GM12878 (cell line): ENCODE measurements around the gene H19. TPM values are rescaled to one million over a fixed set of nuclear protein-coding genes. Genes with fewer than 3 reads are reported as not detected.

ENCODE experiments used
- ATAC-seq: fragments of 200-7000 bp; cut with Tn5 transposase; 3 replicates; pipeline ENCODE4 v1.9.1; 2020; ENCODE audit warnings: mild to moderate bottlenecking, moderate library complexity
- BruUV-seq: library from RNA; stranded (reverse); fragments of 400-500 nt; replicated peaks from 2 replicates; lab custom pipeline; 2021; lab: Mats Ljungman, UMichigan
- CTCF ChIA-PET: fragments of 300-600 bp; sonication (Branson Sonifier 250); formaldehyde crosslinking; extraction: SDS; loops from one replicate; lab custom pipeline; 2021; ENCODE audit warnings: inconsistent platforms; lab: Yijun Ruan, JAX
- POLR2A ChIA-PET: fragments of 350-600 bp; formaldehyde crosslinking; extraction: SDS; loops from one replicate; lab custom pipeline; 2021; ENCODE audit warnings: inconsistent platforms; lab: Charles Lee
- RAD21 ChIA-PET: fragments of 300-600 bp; sonication (Branson Sonifier 250); formaldehyde crosslinking; loops from one replicate; lab custom pipeline; 2023; ENCODE audit warnings: antibody characterized with exemption; ENCODE audit not compliant: unreplicated experiment; lab: Charles Lee
- SMC1A ChIA-PET: fragments of 300-600 bp; sonication (Branson Sonifier 250); formaldehyde crosslinking; loops from one replicate; lab custom pipeline; 2023; ENCODE audit not compliant: unreplicated experiment, uncharacterized antibody; lab: Charles Lee
- DNase-seq: peaks from one replicate; pipeline ENCODE4 v3.0.0-alpha.2; 2011; ENCODE audit warnings: low read depth, low spot score
- FAIRE-seq: peaks from 3 replicates; lab custom pipeline; 2011; peaks lifted over from hg19 to GRCh38; lab: Jason Lieb, UNC
- H2AFZ ChIP-seq: 2 replicates; pipeline ENCODE4 v1.6.0; 2011; ENCODE audit warnings: low read depth, low read length, control low read depth; ENCODE audit not compliant: control insufficient read depth
- H3K27ac ChIP-seq: 2 replicates; pipeline ENCODE4 v1.5.1; 2011; ENCODE audit warnings: control low read depth; ENCODE audit not compliant: control insufficient read depth, insufficient read depth
- H3K27me3 ChIP-seq, 2 experiments: replicated peaks in 1 of 2; 2 replicates each; pipeline versions ENCODE4 v1.6.0 to v1.6.1; 2011; ENCODE audit warnings: low read length in 1 of 2; ENCODE audit not compliant: control insufficient read depth in 2 of 2, insufficient read depth in 2 of 2
- H3K36me3 ChIP-seq, 2 experiments: 2 replicates each; pipeline ENCODE4 v1.5.1; 2011; ENCODE audit warnings: low read length in 1 of 2; ENCODE audit not compliant: control insufficient read depth in 2 of 2, insufficient read depth in 2 of 2
- H3K4me1 ChIP-seq: 2 replicates; pipeline ENCODE4 v1.6.1; 2011; ENCODE audit warnings: mild to moderate bottlenecking, low read length, moderate library complexity, mixed read lengths; ENCODE audit not compliant: control insufficient read depth, insufficient read depth
- H3K4me2 ChIP-seq: 2 replicates; pipeline ENCODE4 v1.6.0; 2011; ENCODE audit warnings: control low read depth; ENCODE audit not compliant: control insufficient read depth, insufficient read depth
- H3K4me3 ChIP-seq: fragments of 200-600 bp; sonication (generic); 2 replicates; pipeline ENCODE4 v1.5.1; 2016
- H3K79me2 ChIP-seq: 2 replicates; pipeline ENCODE4 v1.6.0; 2011; ENCODE audit warnings: low read length; ENCODE audit not compliant: control insufficient read depth, insufficient read depth
- H3K9ac ChIP-seq: 2 replicates; pipeline ENCODE4 v1.8.0; 2011; ENCODE audit warnings: low read length, control low read depth, mixed read lengths; ENCODE audit not compliant: control insufficient read depth, insufficient read depth
- H3K9me3 ChIP-seq: replicated peaks from 3 replicates; pipeline ENCODE4 v1.5.1; 2011; ENCODE audit warnings: mild to moderate bottlenecking, low read length; ENCODE audit not compliant: control insufficient read depth, insufficient read depth
- H4K20me1 ChIP-seq: 2 replicates; pipeline ENCODE4 v1.6.0; 2011; ENCODE audit not compliant: control insufficient read depth, insufficient read depth
- CREM ChIP-seq: IDR thresholded peaks from 2 replicates; pipeline ENCODE4 v1.6.1; 2014; ENCODE audit warnings: antibody characterized with exemption, low read depth
- EP300 ChIP-seq, 2 experiments: fragments of 150-350 bp in 1 of 2; IDR thresholded peaks; 2 replicates each; pipeline ENCODE4 v1.6.1; 2011 to 2012; ENCODE audit warnings: low read depth in 2 of 2, low read length in 2 of 2, borderline replicate concordance in 1 of 2, improper control_type of control experiment in 1 of 2, inconsistent platforms in 1 of 2; ENCODE audit not compliant: control insufficient read depth in 1 of 2
- IRF4 ChIP-seq: IDR thresholded peaks from 2 replicates; pipeline ENCODE4 v1.6.1; 2011; ENCODE audit warnings: low read depth, low read length
- IRF5 ChIP-seq: fragments of 450-650 bp; IDR thresholded peaks from 2 replicates; pipeline ENCODE4 v1.6.1; 2017; ENCODE audit warnings: borderline replicate concordance
- JUND ChIP-seq: IDR thresholded peaks from 2 replicates; pipeline ENCODE4 v1.6.1; 2012; ENCODE audit warnings: low read depth, mild to moderate bottlenecking, low read length, improper control_type of control experiment, moderate library complexity
- KDM1A ChIP-seq: fragments of 200-600 bp; sonication (generic); IDR thresholded peaks from 2 replicates; pipeline ENCODE4 v1.6.1; 2016; ENCODE audit warnings: borderline replicate concordance
- MAX ChIP-seq: IDR thresholded peaks from 2 replicates; pipeline ENCODE4 v1.6.1; 2012; ENCODE audit warnings: low read depth, low read length, improper control_type of control experiment
- NRF1 ChIP-seq: conservative IDR thresholded peaks from 2 replicates; pipeline ENCODE4 v1.6.1; 2011; ENCODE audit warnings: mild to moderate bottlenecking, low read depth, low read length, improper control_type of control experiment
- POU2F2 ChIP-seq: IDR thresholded peaks from 3 replicates; pipeline ENCODE4 v1.6.1; 2011; ENCODE audit warnings: low read depth, mild to moderate bottlenecking, low read length, borderline replicate concordance
- TAF1 ChIP-seq: IDR thresholded peaks from 2 replicates; pipeline ENCODE4 v1.6.1; 2011; ENCODE audit warnings: mild to moderate bottlenecking, low read depth, low read length, borderline replicate concordance
- WGBS: methylation state at CpG from one replicate; pipeline ENCODE4 v1.1.6; 2016; ENCODE audit warnings: low lambda C conversion rate; ENCODE audit not compliant: insufficient replicate concordance, insufficient coverage; ENCODE audit errors: missing lambda C conversion rate; 5-methylcytosine and 5-hydroxymethylcytosine counted together
- in situ Hi-C: fragments of 300-500 bp; cut with MboI; formaldehyde crosslinking; loops from 9 replicates; pipeline ENCODE4 v1.14.3; 2018; ENCODE audit warnings: mixed read lengths
- intact Hi-C: fragments of 100-400 bp; cut with micrococcal nuclease; formaldehyde crosslinking; loops from one replicate; pipeline ENCODE4 v1.14.2; 2022; ENCODE audit not compliant: unreplicated experiment
- polyA plus RNA-seq, 11 experiments: library from polyadenylated mRNA; depleted of rRNA in 4 of 11; unstranded in 6 of 11; stranded (reverse) in 5 of 11; fragments of >200 nt; fragmentation: Nextera tagmentation in 4 of 11; fragmentation: Illumina TruSeq in 1 of 11; extraction: Ambion mirVana in 4 of 11; extraction: Trizol in 1 of 11; gene quantifications; 1 replicate in 1 of 11; 2 replicates in 10 of 11; pipeline versions ENCODE4 v1.2.1 to v1.2.3, GENCODE V29; 2011 to 2016; ENCODE audit warnings: inconsistent platforms in 2 of 11, missing spikeins in 2 of 11, low read depth in 1 of 11
- total RNA-seq, 4 experiments: library from RNA; depleted of rRNA in 3 of 4; stranded (reverse); fragments of >200 nt in 3 of 4; fragmentation: Illumina TruSeq in 1 of 4; extraction: Trizol in 1 of 4; gene quantifications; 2 replicates each; pipeline versions ENCODE4 v1.2.1 to v1.2.3, GENCODE V29; 2013 to 2021
- TF ChIP-seq, protein P1 (sequence below): fragments of 450-650 bp; IDR thresholded peaks from 2 replicates; pipeline ENCODE4 v1.6.1; 2014; ENCODE audit warnings: mild to moderate bottlenecking

H19 gene
- total and polyA plus RNA-seq, 10 of the 15 experiments (the other 5 are each of a cell fraction or from before 2014, with no cell fraction given), result 0.04 to 1.2 (median 0.31) TPM; not detected in 6

DNA sequence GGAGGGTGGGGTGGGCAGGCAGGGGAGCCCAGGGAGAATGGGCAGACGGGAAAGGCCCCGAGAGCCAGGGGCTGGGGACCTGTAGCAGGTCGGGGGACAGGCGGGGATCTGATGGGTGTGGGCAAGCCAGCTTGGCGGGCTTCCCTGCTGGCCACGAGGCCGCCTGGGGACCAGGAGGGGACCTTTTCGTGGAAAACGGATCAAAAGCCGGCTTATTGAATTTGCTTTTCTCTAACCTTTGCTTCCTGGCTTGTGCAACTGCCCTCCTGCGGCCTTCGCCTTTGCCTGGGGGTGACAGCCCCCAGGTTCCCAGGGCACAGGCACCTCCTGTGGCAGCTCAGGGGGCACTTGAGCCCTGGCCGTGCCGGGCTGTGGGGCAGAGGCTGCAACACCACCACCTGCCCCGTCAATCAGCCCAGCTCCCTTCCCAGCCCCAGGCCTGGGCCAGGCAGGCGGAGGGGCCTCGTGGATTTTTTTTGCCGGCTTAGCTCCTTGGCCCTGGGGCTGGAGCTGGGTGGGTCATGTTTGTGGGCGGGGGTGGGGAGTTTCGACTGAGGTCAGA, 41.6 kb upstream of the H19 start:
- SMC1A ChIA-PET, result interaction anchor here (5.1 kb wide), 1 partner anchor 112 kb away, joined by 46 read pairs; no protein-coding TSS in a partner anchor
- Histone ChIP-seq H3K9me3 (no peaks in the 10 kb centered on the region), H3K4me1 (no peaks in the 10 kb centered on the region), H3K27me3 (no peaks in the 10 kb centered on the region), H3K79me2 (no peaks in the 10 kb centered on the region), H2AFZ (no peak overlapping the region), H3K4me3 (no peak overlapping the region), H3K36me3 (no peaks in the 10 kb centered on the region), H4K20me1 (no peaks in the 10 kb centered on the region), H3K27ac (no peak overlapping the region), H3K4me2 (no peak overlapping the region), H3K9ac (no peak overlapping the region)
- CTCF ChIA-PET, result interaction anchor here (8.0 kb wide), 1 partner anchor 112 kb away, joined by 180 read pairs; no protein-coding TSS in a partner anchor
- ATAC-seq (no peak), DNase-seq (no peak), FAIRE-seq (no peak)
- in situ Hi-C loops, result no loop called here
- TF ChIP-seq IRF5, result no peak
- no peak for TF ChIP-seq JUND
- TF ChIP-seq, protein P1, sequence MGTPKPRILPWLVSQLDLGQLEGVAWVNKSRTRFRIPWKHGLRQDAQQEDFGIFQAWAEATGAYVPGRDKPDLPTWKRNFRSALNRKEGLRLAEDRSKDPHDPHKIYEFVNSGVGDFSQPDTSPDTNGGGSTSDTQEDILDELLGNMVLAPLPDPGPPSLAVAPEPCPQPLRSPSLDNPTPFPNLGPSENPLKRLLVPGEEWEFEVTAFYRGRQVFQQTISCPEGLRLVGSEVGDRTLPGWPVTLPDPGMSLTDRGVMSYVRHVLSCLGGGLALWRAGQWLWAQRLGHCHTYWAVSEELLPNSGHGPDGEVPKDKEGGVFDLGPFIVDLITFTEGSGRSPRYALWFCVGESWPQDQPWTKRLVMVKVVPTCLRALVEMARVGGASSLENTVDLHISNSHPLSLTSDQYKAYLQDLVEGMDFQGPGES, result no peak
- no peak for TF ChIP-seq CREM
- no peak for TF ChIP-seq KDM1A
- no peak for TF ChIP-seq EP300 (IDR thresholded peaks at IDR 0.05; ENCODE audit: borderline replicate concordance in 1 of 2, control insufficient read depth in 1 of 2, low read depth in 2 of 2, low read length in 2 of 2)
- no peak for TF ChIP-seq MAX
- no peak for TF ChIP-seq POU2F2
- no peak for TF ChIP-seq NRF1
- TF ChIP-seq TAF1, result no peak
- no peak for TF ChIP-seq IRF4
- RAD21 ChIA-PET, result interaction anchor here (0.5 to 7.3 kb wide), 3 partner anchors 91 to 119 kb away, joined by 3 to 101 read pairs (median 3); no protein-coding TSS in a partner anchor
- POLR2A ChIA-PET, result no interaction called here
- no TSS peak for BruUV-seq
- intact Hi-C loops, result no loop called here
- WGBS, result no CpG with 5 or more reads among the region's 20 CpGs
